Stimulated activated memory B cell treated with anti-CD40 and anti-IgM and Interleukin-4, amounts not matched to agents 10 μg/mL and 1 μg/mL and 100 μg/mL, for 72 hours (primary cell): ENCODE measurements around the gene A2M.

Source experiments
- ATAC-seq: fragments of 150-1000 bp; cut with Tn5 transposase; 2 replicates; pipeline ENCODE4 v1.10.0; 2021
- H3K27ac Mint-ChIP-seq: one replicate; pipeline ENCODE4 v1.8.0; 2022; ENCODE audit warnings: mild to moderate bottlenecking, mixed read lengths
- H3K27me3 Mint-ChIP-seq: one replicate; pipeline ENCODE4 v1.8.0; 2022; ENCODE audit warnings: mixed read lengths
- H3K36me3 Mint-ChIP-seq: one replicate; pipeline ENCODE4 v1.8.0; 2022; ENCODE audit warnings: mixed read lengths
- H3K4me1 Mint-ChIP-seq: one replicate; pipeline ENCODE4 v1.8.0; 2022; ENCODE audit warnings: mixed read lengths
- H3K4me3 Mint-ChIP-seq: one replicate; pipeline ENCODE4 v1.8.0; 2022; ENCODE audit warnings: mild to moderate bottlenecking, moderate library complexity, mixed read lengths
- H3K9me3 Mint-ChIP-seq: one replicate; pipeline ENCODE4 v1.8.0; 2022; ENCODE audit warnings: mixed read lengths

A2M gene

GRCh38 chr12:9027161-9028059 is 88.3 kb downstream of the A2M start:
- no peak overlapping the region for H3K4me3 Mint-ChIP-seq
- H3K36me3 Mint-ChIP-seq: no peaks in the 10 kb centered on the region
- ATAC-seq: no peak
- no peak overlapping the region for H3K27ac Mint-ChIP-seq
- H3K4me1 Mint-ChIP-seq: no peaks in the 10 kb centered on the region
- no peaks in the 10 kb centered on the region for H3K27me3 Mint-ChIP-seq
- H3K9me3 Mint-ChIP-seq: no peaks in the 10 kb centered on the region

- Mint-ChIP-seq H3K27ac (no peak overlapping the region), H3K9me3 (peaks cover 3% of the 10 kb centered on the region), H3K4me3 (no peak overlapping the region), H3K27me3 (no peaks in the 10 kb centered on the region), H3K4me1 (no peaks in the 10 kb centered on the region), H3K36me3 (no peaks in the 10 kb centered on the region)
- ATAC-seq: peak; percentile 24
Measured at GRCh38 chr12:9024512-9024911, 91.2 kb downstream of the A2M start.

- Mint-ChIP-seq H3K27ac (no peak overlapping the region), H3K9me3 (peaks cover 4% of the 10 kb centered on the region), H3K36me3 (peaks cover under 1% of the 10 kb centered on the region), H3K4me3 (no peak overlapping the region), H3K4me1 (no peaks in the 10 kb centered on the region), H3K27me3 (no peaks in the 10 kb centered on the region)
- ATAC-seq: no peak
Measured at GRCh38 chr12:9022592-9022991, 93.1 kb downstream of the A2M start.
